GM12865 (cell line): Measurements from ENCODE around the gene UBASH3A.

Experiments
- DNase-seq: peaks from one replicate; pipeline ENCODE4 v3.0.0; 2010; ENCODE audit warnings: low read depth
- H3K4me3 ChIP-seq: 2 replicates; pipeline ENCODE4 v1.5.1; 2011; ENCODE audit warnings: mild to moderate bottlenecking, low read depth, low read length, control low read depth
- CTCF ChIP-seq: IDR thresholded peaks from 2 replicates; pipeline ENCODE4 v1.5.1; 2011; ENCODE audit warnings: low read length, control low read depth, low read depth, inconsistent platforms; ENCODE audit not compliant: insufficient read depth; ENCODE audit errors: missing control alignments

UBASH3A gene

GRCh38 chr21:42455754-42456440 lies 52.2 kb downstream of the UBASH3A start:
- no peak for DNase-seq
- no peak overlapping the region for H3K4me3 ChIP-seq
- no peak for TF ChIP-seq CTCF

- DNase-seq, result peak; percentile 46
- TF ChIP-seq CTCF, result no peak
- H3K4me3 ChIP-seq, result no peak overlapping the region
Measured at GRCh38 chr21:42456457-42456856, 52.8 kb downstream of the UBASH3A start.

- no peak for TF ChIP-seq CTCF
- no peak for DNase-seq
Measured at GRCh38 chr21:42459082-42459460, 55.4 kb downstream of the UBASH3A start.

GRCh38 chr21:42459546-42460215 lies 56.0 kb downstream of the UBASH3A start:
- DNase-seq, result no peak
- TF ChIP-seq CTCF, result no peak
- no peak overlapping the region for H3K4me3 ChIP-seq

More at GRCh38 chr21:42459082-42459460, 55.4 kb downstream of the UBASH3A start:
- no peak overlapping the region for H3K4me3 ChIP-seq

GRCh38 chr21:42460391-42461184 lies 56.9 kb downstream of the UBASH3A start:
- H3K4me3 ChIP-seq, result no peak overlapping the region
- DNase-seq, result peak; percentile 87
- no peak for TF ChIP-seq CTCF

- DNase-seq, result no peak
- H3K4me3 ChIP-seq, result no peak overlapping the region
- TF ChIP-seq CTCF, result no peak
Measured at GRCh38 chr21:42461185-42461520, 57.5 kb downstream of the UBASH3A start.
